ENCODE measurements around the gene OPN1SW. TPM values are rescaled to one million over a fixed set of nuclear protein-coding genes. Genes with fewer than 3 reads are reported as not detected.

The OPN1SW gene
- total RNA-seq, 2 experiments from 2014 or later: not detected

DNA sequence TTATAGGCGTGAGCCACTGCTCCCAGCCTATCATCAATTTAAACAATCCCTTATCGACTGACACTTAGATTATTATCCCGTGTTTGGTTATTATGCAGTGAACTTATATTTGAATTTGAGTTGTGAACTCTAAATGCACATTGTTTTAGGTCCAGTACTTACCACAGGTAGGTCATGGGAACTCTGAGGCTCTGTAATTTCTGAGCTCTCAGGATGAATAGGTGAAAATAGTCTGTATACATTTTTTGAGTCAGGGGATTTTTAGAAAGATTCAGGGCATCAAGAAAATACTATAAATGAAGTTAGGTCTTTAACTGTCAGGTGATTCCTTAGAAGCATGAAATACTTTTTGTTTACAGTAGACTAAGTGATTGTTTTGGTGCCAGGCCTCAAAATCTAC, 25.0 kb upstream of the OPN1SW start:
- ATAC-seq: no peak

DNA sequence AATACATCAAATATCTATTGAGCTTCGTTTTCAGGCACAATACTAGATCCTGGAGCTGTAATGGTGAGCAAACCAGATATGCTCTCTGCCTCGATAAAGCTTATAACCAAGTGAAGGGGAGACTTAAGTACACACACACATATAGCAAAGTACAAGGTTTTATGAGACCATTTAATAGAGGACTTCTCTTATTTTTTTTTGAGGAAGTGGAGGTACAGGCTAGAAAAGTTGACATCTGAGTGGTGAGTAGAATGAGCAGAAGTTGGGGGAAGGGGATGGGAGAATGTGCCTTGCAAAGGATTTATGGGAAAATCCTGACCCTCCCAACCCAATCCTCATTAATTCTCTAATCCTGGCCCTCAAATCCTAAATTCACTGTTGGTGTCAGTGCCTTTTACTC, 23.9 kb upstream of the OPN1SW start:
- H3K9me3 Mint-ChIP-seq: no peaks in the 10 kb centered on the region
- H3K36me3 Mint-ChIP-seq (ENCODE audit: low read depth): peaks cover 3% of the 10 kb centered on the region
- ChIA-PET CTCF (interaction anchor here (0.7 to 1.5 kb wide), 2 partner anchors 84 to 292 kb away, joined by 3 to 4 read pairs; no protein-coding TSS in a partner anchor), POLR2A (interaction anchor here (0.6 kb wide), 1 partner anchor 227 kb away, joined by 3 read pairs; no protein-coding TSS in a partner anchor)
- H3K27me3 Mint-ChIP-seq: no peaks in the 10 kb centered on the region
- ATAC-seq (no peak), DNase-seq (no peak)
- no peak overlapping the region for H3K27ac Mint-ChIP-seq
- H3K4me1 Mint-ChIP-seq (ENCODE audit: low read depth): no peaks in the 10 kb centered on the region
- TF ChIP-seq, protein P1, sequence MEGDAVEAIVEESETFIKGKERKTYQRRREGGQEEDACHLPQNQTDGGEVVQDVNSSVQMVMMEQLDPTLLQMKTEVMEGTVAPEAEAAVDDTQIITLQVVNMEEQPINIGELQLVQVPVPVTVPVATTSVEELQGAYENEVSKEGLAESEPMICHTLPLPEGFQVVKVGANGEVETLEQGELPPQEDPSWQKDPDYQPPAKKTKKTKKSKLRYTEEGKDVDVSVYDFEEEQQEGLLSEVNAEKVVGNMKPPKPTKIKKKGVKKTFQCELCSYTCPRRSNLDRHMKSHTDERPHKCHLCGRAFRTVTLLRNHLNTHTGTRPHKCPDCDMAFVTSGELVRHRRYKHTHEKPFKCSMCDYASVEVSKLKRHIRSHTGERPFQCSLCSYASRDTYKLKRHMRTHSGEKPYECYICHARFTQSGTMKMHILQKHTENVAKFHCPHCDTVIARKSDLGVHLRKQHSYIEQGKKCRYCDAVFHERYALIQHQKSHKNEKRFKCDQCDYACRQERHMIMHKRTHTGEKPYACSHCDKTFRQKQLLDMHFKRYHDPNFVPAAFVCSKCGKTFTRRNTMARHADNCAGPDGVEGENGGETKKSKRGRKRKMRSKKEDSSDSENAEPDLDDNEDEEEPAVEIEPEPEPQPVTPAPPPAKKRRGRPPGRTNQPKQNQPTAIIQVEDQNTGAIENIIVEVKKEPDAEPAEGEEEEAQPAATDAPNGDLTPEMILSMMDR (IDR thresholded peaks at IDR 0.05): no peak
- intact Hi-C loops (cut with micrococcal nuclease): no loop called here
- no peak overlapping the region for H3K4me3 Mint-ChIP-seq

More for the DNA sequence above, 25.0 kb upstream of the OPN1SW start:
- peaks cover 3% of the 10 kb centered on the region for H3K36me3 Mint-ChIP-seq (ENCODE audit: low read depth)
- intact Hi-C loops (cut with micrococcal nuclease): no loop called here
- H3K4me1 Mint-ChIP-seq (ENCODE audit: low read depth): no peaks in the 10 kb centered on the region
- no peak overlapping the region for H3K4me3 Mint-ChIP-seq
- TF ChIP-seq, protein P1 (IDR thresholded peaks at IDR 0.05): no peak
- no peak overlapping the region for H3K27ac Mint-ChIP-seq
- no peaks in the 10 kb centered on the region for H3K27me3 Mint-ChIP-seq
- CTCF ChIA-PET: interaction anchor here (1.2 kb wide), 1 partner anchor 42 kb away, joined by 3 read pairs; no protein-coding TSS in a partner anchor
- POLR2A ChIA-PET: interaction anchor here (1.0 kb wide), 1 partner anchor 16 kb away, joined by 3 read pairs; no protein-coding TSS in a partner anchor
- H3K9me3 Mint-ChIP-seq: no peaks in the 10 kb centered on the region
- DNase-seq: no peak

DNA sequence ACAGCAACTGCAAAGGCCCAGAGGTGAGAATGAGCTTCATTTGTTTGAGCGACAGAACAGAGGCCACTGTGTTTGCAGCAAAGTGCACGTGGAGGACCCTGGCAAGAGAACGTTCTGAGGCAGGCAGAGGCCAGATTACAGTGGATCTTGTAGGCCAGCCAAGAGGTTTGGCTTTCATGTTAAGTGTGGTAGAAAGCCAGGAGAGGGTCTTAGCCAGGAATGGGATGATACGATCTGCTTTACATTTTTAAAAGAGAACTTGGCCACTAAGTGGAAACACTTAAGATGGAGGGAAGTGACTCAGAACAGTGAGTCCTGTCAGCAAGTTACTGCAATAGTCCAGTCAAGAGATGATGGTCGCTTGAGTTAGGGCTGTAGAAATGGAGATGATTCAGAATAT, 20.7 kb upstream of the OPN1SW start:
- ChIA-PET CTCF (interaction anchor here (4.2 kb wide), 1 partner anchor 88 kb away, joined by 30 read pairs; no protein-coding TSS in a partner anchor), POLR2A (no interaction called here)
- TF ChIP-seq, protein P1 (IDR thresholded peaks at IDR 0.05): no peak
- no peak overlapping the region for H3K27ac Mint-ChIP-seq
- ATAC-seq: no peak
- H3K4me1 Mint-ChIP-seq (ENCODE audit: low read depth): peaks cover 3% of the 10 kb centered on the region
- intact Hi-C loops (cut with micrococcal nuclease): no loop called here
- no peaks in the 10 kb centered on the region for H3K27me3 Mint-ChIP-seq
- H3K9me3 Mint-ChIP-seq: no peaks in the 10 kb centered on the region
- H3K36me3 Mint-ChIP-seq (ENCODE audit: low read depth): peaks cover 2% of the 10 kb centered on the region
- no peak for DNase-seq
- H3K4me3 Mint-ChIP-seq: no peak overlapping the region

DNA sequence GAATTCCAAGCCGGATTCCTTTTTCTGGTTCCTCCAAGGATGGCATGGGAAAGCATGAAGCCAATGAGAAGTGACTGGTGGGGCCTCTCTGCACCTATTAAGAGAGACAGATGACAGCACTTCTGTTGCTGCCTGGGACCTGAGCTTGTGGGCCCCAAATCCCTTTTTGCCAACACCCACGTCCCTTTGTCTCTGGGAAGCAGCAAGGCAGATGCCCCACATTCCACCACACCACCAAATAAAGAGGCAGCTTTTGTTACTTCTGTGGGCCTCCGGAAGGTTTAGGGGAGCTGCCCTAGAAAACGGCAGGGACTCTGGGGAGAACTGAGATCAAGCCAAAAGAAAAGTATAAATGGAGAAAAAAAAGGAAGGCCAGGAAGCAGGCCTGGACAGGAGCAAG, 19.5 kb upstream of the OPN1SW start:
- no peaks in the 10 kb centered on the region for H3K9me3 Mint-ChIP-seq
- H3K4me1 Mint-ChIP-seq (ENCODE audit: low read depth): peaks cover 7% of the 10 kb centered on the region
- ChIA-PET POLR2A (no interaction called here), CTCF (interaction anchor here (0.9 to 4.2 kb wide), 3 partner anchors 55 to 89 kb away, joined by 3 to 30 read pairs (median 3); no protein-coding TSS in a partner anchor)
- ATAC-seq (no peak), DNase-seq (no peak)
- H3K27me3 Mint-ChIP-seq: peaks cover 3% of the 10 kb centered on the region
- no peak overlapping the region for H3K4me3 Mint-ChIP-seq
- no peak overlapping the region for H3K27ac Mint-ChIP-seq
- intact Hi-C loops (cut with micrococcal nuclease): no loop called here
- TF ChIP-seq, protein P1 (IDR thresholded peaks at IDR 0.05): no peak
- H3K36me3 Mint-ChIP-seq (ENCODE audit: low read depth): no peaks in the 10 kb centered on the region

DNA sequence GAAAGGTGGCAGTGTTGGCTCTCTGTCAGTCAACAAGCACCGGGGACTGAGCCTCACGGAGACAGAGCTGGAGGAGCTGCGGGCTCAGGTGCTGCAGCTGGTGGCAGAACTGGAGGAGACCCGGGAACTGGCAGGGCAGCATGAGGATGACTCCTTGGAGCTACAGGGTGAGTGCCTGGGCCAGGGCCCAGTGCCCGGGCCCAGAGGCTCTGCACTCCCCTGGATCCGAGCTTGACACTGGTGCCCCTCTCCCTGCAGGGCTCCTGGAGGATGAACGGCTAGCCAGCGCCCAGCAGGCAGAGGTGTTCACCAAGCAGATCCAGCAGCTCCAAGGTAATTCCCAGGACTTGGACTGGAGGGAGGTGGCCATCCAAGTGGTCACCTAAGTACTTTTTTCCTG, 18.8 kb upstream of the OPN1SW start:
- DNase-seq (no peak), ATAC-seq (no peak)
- TF ChIP-seq, protein P1 (IDR thresholded peaks at IDR 0.05): no peak
- ChIA-PET CTCF (interaction anchor here (0.7 to 4.2 kb wide), 4 partner anchors 9 to 89 kb away, joined by 3 to 30 read pairs (median 3); no protein-coding TSS in a partner anchor), POLR2A (no interaction called here)
- Mint-ChIP-seq H3K27ac (no peak overlapping the region), H3K36me3 (ENCODE audit: low read depth) (no peaks in the 10 kb centered on the region), H3K9me3 (no peaks in the 10 kb centered on the region), H3K4me3 (no peak overlapping the region), H3K27me3 (peaks cover 4% of the 10 kb centered on the region), H3K4me1 (ENCODE audit: low read depth) (peaks cover 8% of the 10 kb centered on the region)
- intact Hi-C loops (cut with micrococcal nuclease): no loop called here

All from activated CD8-positive, alpha-beta T cell treated with anti-CD3 and anti-CD28 coated beads for 36 hours (primary cell).